NCI-H1930 (cell line): Measurements from ENCODE around the gene PELO.
A peak's percentile ranks its signal among the peaks of the same experiment; 100 is the strongest.
"Not testable (repeated sequence)": the region's sequence is repeated elsewhere in the genome, so short reads cannot be mapped to it uniquely, and the experiment has no call there.

ENCODE experiments used
- DNase-seq, 2 experiments: peaks; one replicate each; lab custom pipeline; 2025; lab: John Stamatoyannopoulos, UW

Gene PELO, protein sequence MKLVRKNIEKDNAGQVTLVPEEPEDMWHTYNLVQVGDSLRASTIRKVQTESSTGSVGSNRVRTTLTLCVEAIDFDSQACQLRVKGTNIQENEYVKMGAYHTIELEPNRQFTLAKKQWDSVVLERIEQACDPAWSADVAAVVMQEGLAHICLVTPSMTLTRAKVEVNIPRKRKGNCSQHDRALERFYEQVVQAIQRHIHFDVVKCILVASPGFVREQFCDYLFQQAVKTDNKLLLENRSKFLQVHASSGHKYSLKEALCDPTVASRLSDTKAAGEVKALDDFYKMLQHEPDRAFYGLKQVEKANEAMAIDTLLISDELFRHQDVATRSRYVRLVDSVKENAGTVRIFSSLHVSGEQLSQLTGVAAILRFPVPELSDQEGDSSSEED

DNA sequence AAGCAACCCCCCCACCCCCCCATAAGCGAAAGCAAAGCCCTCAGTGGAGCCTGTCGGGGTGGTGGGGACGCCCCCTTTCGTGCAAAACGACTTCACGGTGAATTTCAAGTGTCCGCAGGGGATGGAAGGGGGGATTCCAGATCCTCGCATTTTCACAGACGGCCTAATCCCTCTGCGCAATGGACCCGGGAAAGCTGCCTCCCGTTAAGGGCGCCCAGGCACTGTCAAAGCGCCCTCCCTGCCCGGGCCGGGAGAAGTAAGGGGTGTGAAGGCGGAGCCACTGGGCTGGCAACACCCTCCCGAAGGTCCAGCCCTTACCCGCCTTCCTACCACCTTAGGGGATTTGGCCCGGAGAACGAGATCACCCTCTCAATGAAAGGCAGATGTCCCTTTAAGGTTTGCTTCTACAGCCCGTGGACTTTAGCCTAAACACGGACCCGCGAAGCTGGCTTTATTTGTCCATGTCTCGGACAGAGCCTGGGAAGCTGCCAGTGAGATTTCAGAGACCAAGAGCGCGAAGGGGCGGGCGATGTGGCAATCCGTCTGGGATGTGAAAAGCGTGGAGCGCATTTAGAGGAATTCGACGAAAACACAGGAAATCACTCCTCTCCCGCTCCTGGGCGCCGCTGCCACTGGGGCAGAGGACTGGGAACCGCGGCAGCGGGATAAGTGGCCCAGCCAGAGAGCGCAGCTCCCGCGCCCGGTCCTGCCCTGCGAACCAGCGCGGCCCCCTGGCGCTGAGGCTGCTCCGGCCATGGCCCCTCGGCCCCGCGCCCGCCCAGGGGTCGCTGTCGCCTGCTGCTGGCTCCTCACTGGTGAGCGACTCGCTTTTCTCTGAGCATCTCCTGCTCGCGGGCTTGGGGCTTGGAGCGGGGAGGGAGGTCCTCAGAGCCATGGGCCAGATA, at the start of gene PELO, which contains the start of gene ITGA1:
TSS of gene PELO (plus strand) at position 317 of the 905 bp plus-strand sequence. CDS start 12,479 bp downstream, outside the sequence.
TSS of gene ITGA1 (plus strand) at position 317 of the 905 bp plus-strand sequence. CDS start at position 755, 438 bp downstream.
- peak; percentile 30 to 39 for DNase-seq

DNA sequence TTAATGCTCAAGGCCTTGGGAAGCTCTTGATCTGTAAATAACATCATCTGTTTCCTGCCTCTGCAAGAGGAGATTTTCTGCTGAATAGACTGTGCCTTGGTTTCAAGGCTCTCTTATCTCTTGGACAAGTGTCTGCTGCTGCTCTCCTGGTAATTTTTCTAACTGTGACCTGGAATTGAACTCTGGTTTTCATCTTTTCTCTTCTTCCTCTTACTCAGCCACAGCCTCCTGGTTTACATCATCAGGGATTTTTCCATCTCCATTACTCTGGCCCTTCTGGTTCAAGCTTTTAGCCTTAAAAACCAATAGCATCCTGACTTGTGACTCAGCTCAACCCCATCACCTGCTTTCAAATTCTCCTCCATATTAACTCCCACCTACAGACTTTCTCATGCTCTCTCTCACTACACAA, 49.6 kb upstream of the PELO start:
- no peak for DNase-seq

DNA sequence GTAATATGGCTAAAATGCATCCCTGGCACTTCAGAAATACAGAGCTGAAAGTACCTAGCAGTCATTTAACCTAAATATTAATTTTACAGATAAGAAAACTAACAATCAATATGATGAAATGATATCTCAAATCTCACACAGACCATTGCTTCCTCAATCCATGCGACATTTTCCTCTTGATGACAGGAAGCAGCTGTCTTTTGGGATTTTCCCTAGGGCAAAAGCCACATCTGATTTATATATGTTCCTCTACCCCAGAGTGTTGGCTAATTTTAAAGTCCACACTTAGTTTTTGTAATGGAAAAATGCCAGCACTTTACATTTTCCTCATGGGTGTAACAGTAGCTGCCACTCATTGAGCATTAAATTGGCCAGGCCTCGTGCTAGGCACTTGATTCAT, 47.7 kb upstream of the PELO start:
- DNase-seq, result no peak

DNA sequence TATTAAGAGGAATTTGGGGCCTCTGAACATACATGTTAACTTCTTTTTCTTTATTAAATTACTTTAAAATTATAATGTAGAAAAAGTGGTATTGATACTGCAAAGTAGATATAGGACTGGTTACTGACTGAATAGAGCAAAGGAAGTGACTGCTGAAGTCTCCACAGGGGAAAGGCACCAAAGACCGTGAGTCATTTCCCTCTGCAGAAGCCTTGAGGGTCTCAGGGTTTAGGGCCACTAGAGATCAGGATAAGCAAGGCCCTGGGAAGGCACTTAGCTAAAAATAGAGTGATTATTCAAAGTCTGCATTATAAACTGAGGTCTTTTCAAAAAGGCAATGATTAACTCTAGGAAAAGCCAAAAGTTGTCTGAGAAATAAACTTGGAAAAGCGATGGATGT, 44.7 kb upstream of the PELO start:
- DNase-seq, result no peak

DNA sequence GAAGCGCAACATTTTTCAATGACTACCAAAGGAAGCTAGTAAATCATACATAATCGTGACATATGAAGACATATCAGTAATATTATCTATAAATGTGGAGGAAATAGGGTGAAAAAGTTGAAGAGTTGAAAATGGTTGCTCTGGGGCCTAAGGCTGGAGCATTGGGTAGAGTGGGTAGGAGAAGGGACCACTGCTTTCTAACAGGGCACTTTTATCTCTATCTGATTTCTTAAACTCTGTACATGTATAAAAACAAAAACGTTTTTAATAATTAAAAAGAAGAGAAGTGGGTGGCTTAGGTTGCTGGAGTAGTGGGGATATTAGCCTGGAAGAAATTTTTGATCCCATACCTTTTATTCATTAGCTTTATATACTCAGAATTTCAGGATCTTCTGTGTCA, 44.2 kb upstream of the PELO start:
- DNase-seq, result no peak

DNA sequence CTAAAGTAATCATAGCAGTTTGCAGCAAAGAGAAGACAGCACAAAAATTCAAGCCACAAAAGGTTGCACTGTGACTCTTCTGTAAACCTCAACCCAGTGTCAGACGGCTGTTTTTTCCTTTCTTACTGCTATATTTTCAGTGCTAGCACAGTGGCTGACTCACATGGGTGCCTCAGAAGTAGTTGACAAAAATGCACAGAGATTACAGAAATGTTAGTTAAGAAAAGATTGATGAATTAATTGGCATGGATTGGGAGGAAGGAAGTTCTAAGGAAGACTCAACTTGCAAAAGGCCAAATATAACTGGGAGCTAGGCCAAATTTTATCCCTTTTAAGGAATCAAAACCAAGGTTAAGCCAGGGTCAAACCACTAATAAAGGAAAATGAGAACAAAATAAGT, 43.7 kb upstream of the PELO start:
- DNase-seq, result no peak

DNA sequence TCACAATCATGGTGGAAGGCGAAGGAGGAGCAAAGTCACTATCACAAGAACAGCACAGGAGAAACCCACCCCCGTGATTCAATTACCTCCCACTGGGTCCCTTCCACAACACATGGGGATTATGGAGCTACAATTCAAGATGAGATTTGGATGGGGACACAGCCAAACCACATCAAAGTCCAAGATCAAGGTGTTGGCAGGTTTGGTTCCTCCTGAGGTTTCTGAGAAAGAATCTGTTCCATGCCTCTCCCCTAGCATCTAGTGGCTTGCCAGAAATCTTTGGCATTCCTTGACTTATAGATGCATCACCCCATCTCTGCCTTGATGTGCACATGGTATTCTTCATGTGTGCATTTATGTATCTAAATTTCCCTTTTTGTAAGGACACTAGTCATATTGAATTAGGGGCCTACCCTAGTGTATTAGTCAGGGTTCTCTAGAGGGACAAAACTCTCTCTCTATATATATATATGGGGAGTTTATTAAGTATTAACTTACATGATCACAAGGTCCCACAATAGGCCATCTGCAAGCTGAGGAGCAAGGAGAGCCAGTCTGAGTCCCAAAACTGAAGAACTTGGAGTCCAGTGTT, 42.8 kb upstream of the PELO start:
- not testable (repeated sequence) for DNase-seq

DNA sequence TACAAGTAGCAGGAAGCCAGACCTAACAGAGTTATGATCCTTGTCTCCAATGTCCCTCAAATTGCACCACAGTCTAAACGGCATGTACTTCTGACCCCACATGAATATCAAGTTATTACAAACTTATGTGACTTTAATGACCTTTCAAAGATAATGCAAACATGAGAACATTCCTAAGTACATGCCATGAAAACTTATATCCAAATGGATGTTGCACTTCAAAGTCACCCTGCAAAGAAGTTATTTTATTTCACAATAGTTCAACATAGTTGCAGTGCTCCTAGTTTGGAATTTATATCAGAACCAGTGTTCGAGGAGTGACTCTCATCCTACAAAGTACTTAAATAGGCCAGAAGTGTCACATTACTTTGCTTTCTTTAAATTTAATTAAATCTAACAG, 41.2 kb upstream of the PELO start:
- no peak for DNase-seq

DNA sequence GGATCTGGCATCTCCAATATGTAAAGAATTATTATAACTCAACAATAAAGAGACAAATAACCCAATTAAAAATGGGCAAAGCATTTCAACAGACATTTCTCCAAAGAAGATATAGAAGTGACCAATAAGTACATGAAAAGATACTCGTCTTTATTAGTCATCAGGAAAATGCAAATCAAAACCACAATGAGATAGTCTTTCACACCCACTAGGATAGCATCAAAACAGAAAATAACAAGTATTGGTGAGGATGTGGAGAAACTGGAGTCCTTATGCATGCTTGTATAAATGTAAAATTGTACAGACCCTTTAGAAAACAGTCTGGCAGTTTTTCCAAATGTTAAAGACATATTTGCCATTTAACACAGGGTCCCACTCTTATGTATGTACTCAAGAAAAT, 39.1 kb upstream of the PELO start:
- no peak for DNase-seq

DNA sequence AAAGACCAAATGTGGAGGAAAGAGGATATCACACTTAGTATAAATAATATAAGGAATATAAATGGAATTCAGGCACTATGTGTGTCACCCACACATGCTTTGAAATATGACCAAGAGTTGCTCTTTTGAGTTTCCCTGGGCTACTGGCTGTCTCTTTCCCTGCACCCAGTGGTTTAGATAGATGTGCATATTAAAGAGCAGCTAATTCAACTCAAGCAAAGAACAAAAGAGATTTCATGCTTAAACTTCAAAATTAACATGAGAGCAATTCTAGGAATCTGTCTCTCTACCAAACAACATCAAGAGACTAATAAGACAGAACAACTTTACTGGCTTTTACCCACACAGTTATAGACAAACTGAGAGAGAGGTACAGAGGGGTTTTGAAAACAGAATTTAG, 38.0 kb upstream of the PELO start:
- DNase-seq, result no peak

DNA sequence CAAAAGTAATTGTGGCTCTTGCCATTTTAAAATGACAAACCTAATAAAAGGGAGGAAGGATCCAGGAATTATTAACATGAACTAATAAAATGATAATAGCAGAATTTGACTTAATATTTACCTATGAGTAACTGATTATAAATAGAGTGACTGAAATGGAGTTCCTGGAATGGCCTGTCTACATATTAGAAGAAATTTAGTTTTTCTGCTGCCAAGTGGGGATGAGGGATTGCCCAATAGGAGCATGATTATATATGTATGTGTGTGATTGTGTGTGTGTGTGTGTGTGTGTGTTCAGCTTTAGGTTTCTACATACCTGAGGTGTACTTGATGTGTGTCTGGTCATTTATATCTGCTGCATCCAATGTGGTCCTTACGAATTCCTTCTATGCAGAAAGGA, 36.6 kb upstream of the PELO start:
- no peak for DNase-seq

DNA sequence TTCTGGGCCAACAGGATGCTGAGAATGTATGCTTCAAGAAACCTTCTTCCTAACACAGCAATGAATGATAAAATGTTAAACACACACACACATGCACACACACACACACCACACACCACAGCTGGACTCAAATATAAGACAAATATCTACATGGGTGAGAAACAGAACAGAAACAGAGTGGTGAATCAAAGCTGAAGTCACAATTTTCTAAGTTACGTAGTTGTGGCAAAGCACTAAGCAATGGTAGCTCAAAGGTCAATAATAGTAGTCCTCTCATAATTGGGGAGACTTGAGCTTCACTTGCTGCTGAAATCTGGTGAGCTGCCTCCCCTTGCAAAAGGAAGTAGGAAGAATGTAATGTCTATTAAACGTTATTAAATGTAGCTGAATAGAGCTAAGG, 33.7 kb upstream of the PELO start:
- DNase-seq, result no peak

DNA sequence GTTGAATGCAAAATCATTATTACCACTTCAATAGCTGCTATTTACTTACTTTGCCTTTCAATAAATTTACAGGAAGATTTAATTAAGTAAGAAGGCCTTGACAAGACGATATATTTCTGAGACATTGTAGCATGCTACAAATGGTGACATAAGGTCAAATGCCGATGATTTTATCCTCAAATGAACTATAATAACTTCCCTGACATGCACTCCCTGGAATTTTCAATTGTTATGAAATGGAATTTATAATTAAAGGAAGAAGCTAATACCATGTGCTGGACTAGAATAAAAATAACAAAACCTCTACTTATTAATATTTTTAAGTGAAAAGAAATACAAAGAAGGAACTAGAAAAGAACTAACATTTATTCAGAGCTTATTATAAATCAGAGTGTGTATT, 30.2 kb upstream of the PELO start:
- DNase-seq, result no peak

DNA sequence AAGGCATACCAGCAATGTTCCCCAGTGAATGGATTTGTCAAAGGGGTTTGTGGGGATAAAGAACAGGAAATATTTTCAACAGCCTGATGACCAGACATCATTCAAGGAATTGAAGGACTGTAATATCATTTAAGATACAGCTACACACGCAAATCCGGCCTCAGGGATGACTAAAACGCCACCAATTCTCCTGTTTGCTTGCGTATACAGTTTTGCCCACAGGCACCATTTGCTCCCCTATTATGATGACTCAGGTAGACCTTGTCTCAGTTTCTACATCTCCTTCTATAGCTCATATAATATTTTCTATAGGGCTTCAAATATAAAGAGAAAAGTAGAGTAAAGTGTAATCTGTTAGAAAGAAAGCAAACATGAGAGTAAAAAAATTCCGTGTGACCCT, 29.7 kb upstream of the PELO start:
- DNase-seq, result no peak

DNA sequence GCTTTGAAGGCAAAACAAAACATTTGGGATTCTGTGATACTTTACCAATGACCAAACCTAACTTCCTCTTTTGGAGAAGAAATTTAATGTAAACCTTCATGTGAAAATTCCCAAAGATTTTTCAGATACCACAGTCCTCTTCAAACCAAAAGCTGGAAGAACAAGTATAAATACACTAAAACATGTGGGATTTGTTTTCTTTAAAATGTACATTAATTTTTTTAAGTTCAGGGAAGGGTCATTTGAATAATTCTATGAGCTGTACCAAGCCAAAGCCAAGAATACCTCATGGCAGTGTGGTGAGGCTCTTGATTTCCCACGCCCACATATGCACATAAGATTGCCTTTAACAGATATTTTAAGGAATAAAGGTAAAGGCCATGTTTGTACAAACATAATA, 28.4 kb upstream of the PELO start:
- no peak for DNase-seq

DNA sequence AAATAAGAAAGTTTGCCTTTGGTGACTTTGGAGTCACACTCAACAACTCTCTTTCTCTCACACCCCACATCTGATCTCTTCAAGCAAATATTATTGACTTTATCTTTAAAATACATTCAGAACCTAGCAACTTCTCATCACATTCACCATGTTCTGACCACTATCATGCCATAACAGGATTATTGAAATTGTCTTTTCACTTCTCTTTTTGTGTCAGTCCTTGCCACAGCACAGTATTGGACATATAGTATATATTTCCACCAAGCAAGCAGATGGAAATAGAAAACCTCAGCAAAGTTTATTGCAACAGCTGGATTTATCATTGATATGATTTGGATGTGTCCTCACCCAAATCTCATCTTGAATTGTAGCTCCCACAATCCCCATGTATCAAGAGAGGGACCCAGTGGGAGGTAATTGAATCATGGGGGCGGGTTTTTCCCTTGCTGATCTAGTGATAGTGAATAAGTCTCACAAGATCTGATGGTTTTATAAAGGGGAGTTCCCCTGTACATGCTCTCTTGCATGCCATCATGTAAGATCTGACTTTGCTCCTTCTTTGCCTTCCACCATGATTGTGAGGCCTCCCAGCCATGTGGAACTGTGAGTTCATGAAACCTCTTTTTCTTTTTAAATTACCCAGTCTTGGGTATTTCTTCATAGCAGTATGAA, 26.9 kb upstream of the PELO start:
- DNase-seq, result no peak

DNA sequence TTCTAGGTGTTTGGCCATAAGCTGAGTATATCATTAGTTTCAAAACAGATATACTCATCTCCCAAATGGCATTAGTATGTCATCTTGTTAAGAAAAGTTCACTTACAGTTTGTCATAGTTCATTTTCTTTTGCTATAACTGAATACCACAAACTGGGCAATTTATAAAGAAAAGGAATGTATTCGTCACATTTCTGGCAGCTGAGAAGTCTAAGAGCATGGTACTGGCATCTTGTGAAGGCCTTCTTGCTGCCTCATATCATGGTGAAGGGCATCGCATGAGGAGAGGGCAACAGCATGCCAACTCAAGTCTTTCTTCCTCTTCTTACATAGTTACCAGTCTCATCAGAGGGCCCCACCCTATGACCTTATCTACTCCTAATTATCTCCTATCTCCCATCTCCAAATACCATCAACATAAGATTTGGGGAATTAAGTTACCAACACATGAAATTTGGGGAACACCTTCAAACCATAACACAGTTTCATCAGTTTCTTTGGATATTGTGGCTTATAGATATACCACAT, 20.4 kb upstream of the PELO start:
- DNase-seq, result no peak

DNA sequence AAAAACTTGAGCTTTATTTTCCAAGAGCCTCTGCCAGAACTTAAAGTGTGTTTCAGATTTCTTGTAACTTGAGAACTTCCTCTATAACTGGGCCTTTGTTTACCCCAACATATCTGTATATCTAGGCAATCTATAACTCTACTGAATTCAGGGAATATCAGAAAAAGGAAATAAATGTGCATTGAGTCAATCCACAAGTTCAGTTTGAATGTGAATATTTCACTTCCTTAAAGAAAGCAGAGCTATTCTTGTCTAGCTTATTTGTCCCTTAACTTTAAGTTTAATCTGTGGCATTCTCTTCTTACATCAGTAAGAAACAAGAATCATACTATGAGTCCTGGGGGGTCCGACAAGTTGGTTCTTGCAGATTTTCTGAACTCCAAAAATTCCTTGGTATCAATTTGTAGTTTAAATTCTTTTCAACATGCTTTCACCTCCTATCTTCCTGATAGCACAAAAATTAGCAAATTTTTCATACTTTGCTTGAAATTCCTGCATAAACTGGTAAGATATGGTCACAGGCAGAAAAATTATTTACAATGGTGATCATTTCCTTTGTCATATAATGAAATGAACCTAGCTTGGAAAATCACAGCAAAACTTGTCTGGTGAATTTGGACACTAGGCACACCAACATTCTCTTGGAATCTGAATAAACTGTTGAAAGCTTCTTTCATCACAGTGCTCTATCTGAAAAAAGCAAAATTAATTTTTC, 19.8 kb upstream of the PELO start:
- DNase-seq, result no peak

DNA sequence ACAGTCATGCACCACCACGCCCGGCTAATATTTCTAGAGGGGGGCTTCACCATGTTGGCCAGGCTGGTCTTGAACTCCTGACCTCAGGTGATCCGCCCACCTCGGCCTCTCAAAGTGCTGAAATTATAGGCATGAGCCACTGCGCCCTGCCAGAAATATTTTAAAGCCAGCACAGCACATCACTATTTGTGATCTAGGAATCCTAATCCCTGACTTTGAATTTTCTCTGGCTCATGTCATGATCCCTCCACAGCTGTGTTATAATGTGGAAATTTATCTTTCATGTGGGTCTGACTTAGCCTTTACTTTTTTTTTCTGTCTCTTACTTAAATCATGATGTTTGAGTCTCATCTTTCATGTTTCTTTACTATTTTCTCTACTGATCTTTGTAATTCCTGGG, 18.7 kb upstream of the PELO start:
- no peak for DNase-seq

DNA sequence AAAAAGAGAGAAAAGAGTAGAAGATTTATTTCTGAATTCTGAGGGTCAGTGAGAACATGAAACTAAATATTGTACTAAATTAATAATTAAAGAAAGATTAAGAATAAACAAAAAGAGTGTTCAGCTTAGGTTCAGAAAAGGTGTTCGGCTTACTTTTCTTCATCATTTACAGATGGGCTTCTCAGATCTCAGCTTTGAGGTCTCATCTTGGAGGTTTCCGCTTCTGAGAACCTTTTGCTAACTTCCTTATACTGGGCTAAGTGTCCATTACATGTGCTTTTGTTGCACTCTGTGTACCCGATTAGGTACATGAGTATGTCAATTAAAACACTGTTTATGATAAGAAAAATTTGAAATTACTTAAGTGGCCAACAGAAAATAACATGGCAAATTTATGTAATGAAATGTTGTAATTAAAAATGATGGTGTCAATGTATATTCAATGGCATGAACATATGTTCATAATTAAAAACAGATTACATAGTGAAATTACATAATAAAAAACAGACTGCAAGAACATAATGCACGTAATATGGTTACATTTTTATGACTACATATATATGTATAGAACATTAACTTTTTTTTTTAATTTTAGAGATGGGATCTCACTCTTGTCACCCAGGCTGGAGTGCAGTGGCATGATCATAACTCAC, 17.3 kb upstream of the PELO start:
- DNase-seq, result no peak
